HCT116 (cell line): Measurements from ENCODE around the gene HACD4. TPM values are rescaled to one million over a fixed set of nuclear protein-coding genes. Genes with fewer than 3 reads are reported as not detected.
"Not testable (repeated sequence)": the region's sequence is repeated elsewhere in the genome, so short reads cannot be mapped to it uniquely, and the experiment has no call there.

ENCODE experiments used
- ATAC-seq: fragments of 200-7000 bp; cut with Tn5 transposase; 2 replicates; pipeline ENCODE4 v1.9.1; 2020; ENCODE audit warnings: mild to moderate bottlenecking, moderate library complexity
- BruUV-seq: library from RNA; stranded (reverse); fragments of 400-500 nt; replicated peaks from 2 replicates; lab custom pipeline; 2021; lab: Mats Ljungman, UMichigan
- CTCF ChIA-PET: fragments of 300-600 bp; sonication (Branson Sonifier 250); formaldehyde crosslinking; loops from one replicate; lab custom pipeline; 2021; ENCODE audit warnings: antibody characterized with exemption; lab: Charles Lee
- POLR2A ChIA-PET: fragments of 300-600, 350-600 bp; sonication (Branson Sonifier 250); formaldehyde crosslinking; loops from one replicate; lab custom pipeline; 2021; ENCODE audit warnings: antibody characterized with exemption; lab: Charles Lee
- RAD21 ChIA-PET, 2 experiments: fragments of 300-600 bp; sonication (Branson Sonifier 250); formaldehyde crosslinking; loops; one replicate each; lab custom pipeline; 2023; ENCODE audit warnings: low total read pairs in 2 of 2; ENCODE audit not compliant: uncharacterized antibody in 2 of 2, unreplicated experiment in 2 of 2, low non-redundant PET in 1 of 2; lab: Charles Lee
- DNase-seq: peaks from one replicate; pipeline ENCODE4 v3.0.0-alpha.2; 2010; ENCODE audit warnings: low read depth, low spot score
- H2AFZ ChIP-seq: fragments of 200-600 bp; shearing (Covaris generic), sonication (generic); 2 replicates; pipeline ENCODE4 v1.6.1; 2017; ENCODE audit warnings: low read depth, mixed run types, mixed read lengths, antibody characterized with exemption, low read length; ENCODE audit not compliant: poor library complexity, severe bottlenecking
- H3K27ac ChIP-seq: 2 replicates; pipeline ENCODE4 v1.5.1; 2012; ENCODE audit warnings: low read depth, low read length
- H3K27me3 ChIP-seq: fragments of 200-600 bp; sonication (generic); 2 replicates; pipeline ENCODE4 v1.6.1; 2016; ENCODE audit warnings: mixed run types, low read length, mixed read lengths; ENCODE audit not compliant: insufficient read depth
- H3K36me3 ChIP-seq, 2 experiments: fragments of 200-500 bp in 1 of 2; fragments of 200-600 bp in 1 of 2; sonication (Bioruptor generic) in 1 of 2; sonication (generic) in 1 of 2; 2 replicates each; pipeline versions ENCODE4 v1.5.1 to v1.6.1; 2014 to 2016; ENCODE audit warnings: low read length in 2 of 2, inconsistent platforms in 1 of 2, mixed read lengths in 1 of 2, mixed run types in 1 of 2; ENCODE audit not compliant: insufficient read depth in 2 of 2, control insufficient read depth in 1 of 2
- H3K4me1 ChIP-seq, 2 experiments: fragments of 200-600 bp in 1 of 2; sonication (generic) in 1 of 2; 2 replicates each; pipeline versions ENCODE4 v1.5.1 to v1.6.1; 2012 to 2017; ENCODE audit warnings: low read length in 2 of 2, inconsistent platforms in 1 of 2, mild to moderate bottlenecking in 1 of 2, mixed read lengths in 1 of 2, mixed run types in 1 of 2, moderate library complexity in 1 of 2; ENCODE audit not compliant: insufficient read depth in 2 of 2, control insufficient read depth in 1 of 2
- H3K4me2 ChIP-seq: fragments of 200-600 bp; sonication (generic); 2 replicates; pipeline ENCODE4 v1.6.1; 2017; ENCODE audit warnings: mixed run types, low read length, mixed read lengths
- H3K4me3 ChIP-seq, 2 experiments: fragments of 200-600 bp in 1 of 2; sonication (generic) in 1 of 2; replicated peaks in 1 of 2; 2 replicates each; pipeline ENCODE4 v1.5.1; 2011 to 2016; ENCODE audit warnings: low read length in 2 of 2, control low read depth in 1 of 2, low read depth in 1 of 2, mild to moderate bottlenecking in 1 of 2, mixed read lengths in 1 of 2, mixed run types in 1 of 2
- H3K79me2 ChIP-seq: fragments of 200-600 bp; sonication (generic); 2 replicates; pipeline ENCODE4 v1.6.1; 2017; ENCODE audit warnings: mild to moderate bottlenecking, mixed run types, low read length, moderate library complexity, mixed read lengths; ENCODE audit not compliant: insufficient read depth
- H3K9ac ChIP-seq: fragments of 200-600 bp; sonication (generic); 2 replicates; pipeline ENCODE4 v1.6.1; 2016; ENCODE audit warnings: low read length, mixed read lengths
- H3K9me2 ChIP-seq: fragments of 200-600 bp; sonication (generic), shearing (Covaris generic); 2 replicates; pipeline ENCODE4 v1.6.1; 2017; ENCODE audit warnings: mixed run types, mild to moderate bottlenecking, moderate library complexity; ENCODE audit not compliant: insufficient read depth
- H3K9me3 ChIP-seq, 2 experiments: fragments of 200-500 bp in 1 of 2; fragments of 200-600 bp in 1 of 2; sonication (Bioruptor generic) in 1 of 2; sonication (generic) in 1 of 2; 2 replicates each; pipeline ENCODE4 v1.6.1; 2014 to 2017; ENCODE audit warnings: low read length in 2 of 2, mixed read lengths in 2 of 2, inconsistent platforms in 1 of 2, low read depth in 1 of 2, mild to moderate bottlenecking in 1 of 2, mixed run types in 1 of 2, moderate library complexity in 1 of 2; ENCODE audit not compliant: control insufficient read depth in 1 of 2, insufficient read depth in 1 of 2
- H4K20me1 ChIP-seq: fragments of 200-600 bp; sonication (generic), shearing (Covaris generic); 2 replicates; pipeline ENCODE4 v1.6.1; 2017; ENCODE audit warnings: mixed run types, mild to moderate bottlenecking, moderate library complexity; ENCODE audit not compliant: insufficient read depth
- ATF3 ChIP-seq: IDR thresholded peaks from 2 replicates; pipeline ENCODE4 v1.6.1; 2012
- CEBPB ChIP-seq: IDR thresholded peaks from 2 replicates; pipeline ENCODE4 v1.6.1; 2012; ENCODE audit warnings: low read depth
- EGR1 ChIP-seq: IDR thresholded peaks from 2 replicates; pipeline ENCODE4 v1.6.1; 2012; ENCODE audit warnings: low read depth
- TCF7L2 ChIP-seq: IDR thresholded peaks from 2 replicates; pipeline ENCODE4 v1.7.0; 2011; ENCODE audit warnings: borderline replicate concordance, inconsistent platforms; ENCODE audit not compliant: insufficient read depth, insufficient read length; ENCODE audit errors: extremely low read depth
- intact Hi-C: fragments of 100-400 bp; cut with micrococcal nuclease; formaldehyde crosslinking; loops from 2 replicates; pipeline ENCODE4 v1.10.0; 2022
- total RNA-seq: library from RNA; stranded (reverse); gene quantifications from one replicate; pipeline ENCODE4 v1.2.1, GENCODE V29; 2021; ENCODE audit not compliant: unreplicated experiment

HACD4 gene
- total RNA-seq, 1 experiment from 2014 or later = not detected

- no peaks in the 10 kb centered on the region for H3K9me3 ChIP-seq
- no peaks in the 10 kb centered on the region for H3K36me3 ChIP-seq
- no peaks in the 10 kb centered on the region for H3K79me2 ChIP-seq
- H3K4me3 ChIP-seq = no peak overlapping the region
- no peak overlapping the region for H3K4me2 ChIP-seq
- TF ChIP-seq CEBPB = no peak
- no peak for TF ChIP-seq EGR1
- TF ChIP-seq TCF7L2 = no peak
- no peak for TF ChIP-seq ATF3
- H3K9me2 ChIP-seq = no peaks in the 10 kb centered on the region
- no peaks in the 10 kb centered on the region for H3K4me1 ChIP-seq
- ChIA-PET POLR2A (no interaction called here), CTCF (no interaction called here), RAD21 (no interaction called here)
- DNase-seq (no peak), ATAC-seq (no peak)
- H4K20me1 ChIP-seq = no peaks in the 10 kb centered on the region
- no peak overlapping the region for H3K27ac ChIP-seq
- H3K27me3 ChIP-seq = no peaks in the 10 kb centered on the region
- intact Hi-C loops = no loop called here
- BruUV-seq = no TSS peak
- H2AFZ ChIP-seq = no peak overlapping the region
- H3K9ac ChIP-seq = no peak overlapping the region
Observed at GRCh38 chr9:20978249-20978648, 53.2 kb downstream of the HACD4 start.

GRCh38 chr9:20974191-20974938 is 57.1 kb downstream of the HACD4 start:
- intact Hi-C loops, H3K9me2 ChIP-seq, H2AFZ ChIP-seq, H3K4me2 ChIP-seq, CTCF ChIA-PET, DNase-seq, BruUV-seq, H3K4me3 ChIP-seq, H3K79me2 ChIP-seq, H3K27ac ChIP-seq, ATAC-seq, H3K9ac ChIP-seq, H3K9me3 ChIP-seq, RAD21 ChIA-PET, H4K20me1 ChIP-seq, POLR2A ChIA-PET, H3K36me3 ChIP-seq, H3K27me3 ChIP-seq, H3K4me1 ChIP-seq: not testable (repeated sequence)

GRCh38 chr9:20973246-20973947 is 58.0 kb downstream of the HACD4 start:
- H2AFZ ChIP-seq, H4K20me1 ChIP-seq, H3K27me3 ChIP-seq, H3K27ac ChIP-seq, H3K36me3 ChIP-seq, BruUV-seq, H3K79me2 ChIP-seq, RAD21 ChIA-PET, H3K4me1 ChIP-seq, H3K4me2 ChIP-seq, CTCF ChIA-PET, ATAC-seq, H3K9ac ChIP-seq, intact Hi-C loops, POLR2A ChIA-PET, H3K4me3 ChIP-seq, DNase-seq, H3K9me2 ChIP-seq, H3K9me3 ChIP-seq: not testable (repeated sequence)
